ENCODE data around the gene CDCA7L.
A peak's percentile ranks its signal among the peaks of the same experiment; 100 is the strongest.

The CDCA7L gene

DNA sequence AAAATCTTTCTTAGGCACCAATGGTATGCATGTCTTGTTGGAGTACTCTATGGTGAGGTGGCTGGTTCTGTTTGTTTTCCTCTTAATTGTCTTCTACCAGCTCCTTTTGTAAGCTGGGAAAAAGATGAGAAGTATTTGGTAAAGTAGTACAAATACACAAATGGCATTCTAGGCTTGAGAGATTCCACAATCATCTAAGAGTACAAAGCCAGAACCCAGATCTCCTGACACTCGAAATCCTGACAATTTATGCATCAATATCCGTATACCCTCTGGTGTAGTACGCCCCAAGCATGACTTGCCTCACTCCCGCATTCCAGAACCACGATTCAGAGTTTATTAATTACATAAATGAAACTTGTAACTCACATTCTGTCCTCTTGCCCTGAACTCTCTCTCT is 43.5 kb downstream of the CDCA7L start:
- TF ChIP-seq, protein P1, sequence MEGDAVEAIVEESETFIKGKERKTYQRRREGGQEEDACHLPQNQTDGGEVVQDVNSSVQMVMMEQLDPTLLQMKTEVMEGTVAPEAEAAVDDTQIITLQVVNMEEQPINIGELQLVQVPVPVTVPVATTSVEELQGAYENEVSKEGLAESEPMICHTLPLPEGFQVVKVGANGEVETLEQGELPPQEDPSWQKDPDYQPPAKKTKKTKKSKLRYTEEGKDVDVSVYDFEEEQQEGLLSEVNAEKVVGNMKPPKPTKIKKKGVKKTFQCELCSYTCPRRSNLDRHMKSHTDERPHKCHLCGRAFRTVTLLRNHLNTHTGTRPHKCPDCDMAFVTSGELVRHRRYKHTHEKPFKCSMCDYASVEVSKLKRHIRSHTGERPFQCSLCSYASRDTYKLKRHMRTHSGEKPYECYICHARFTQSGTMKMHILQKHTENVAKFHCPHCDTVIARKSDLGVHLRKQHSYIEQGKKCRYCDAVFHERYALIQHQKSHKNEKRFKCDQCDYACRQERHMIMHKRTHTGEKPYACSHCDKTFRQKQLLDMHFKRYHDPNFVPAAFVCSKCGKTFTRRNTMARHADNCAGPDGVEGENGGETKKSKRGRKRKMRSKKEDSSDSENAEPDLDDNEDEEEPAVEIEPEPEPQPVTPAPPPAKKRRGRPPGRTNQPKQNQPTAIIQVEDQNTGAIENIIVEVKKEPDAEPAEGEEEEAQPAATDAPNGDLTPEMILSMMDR (IDR thresholded peaks at IDR 0.05; ENCODE audit: low read depth, low read length): no peak
- DNase-seq (ENCODE audit: low read depth in 2 of 2): peak; percentile 26 to 63

DNA sequence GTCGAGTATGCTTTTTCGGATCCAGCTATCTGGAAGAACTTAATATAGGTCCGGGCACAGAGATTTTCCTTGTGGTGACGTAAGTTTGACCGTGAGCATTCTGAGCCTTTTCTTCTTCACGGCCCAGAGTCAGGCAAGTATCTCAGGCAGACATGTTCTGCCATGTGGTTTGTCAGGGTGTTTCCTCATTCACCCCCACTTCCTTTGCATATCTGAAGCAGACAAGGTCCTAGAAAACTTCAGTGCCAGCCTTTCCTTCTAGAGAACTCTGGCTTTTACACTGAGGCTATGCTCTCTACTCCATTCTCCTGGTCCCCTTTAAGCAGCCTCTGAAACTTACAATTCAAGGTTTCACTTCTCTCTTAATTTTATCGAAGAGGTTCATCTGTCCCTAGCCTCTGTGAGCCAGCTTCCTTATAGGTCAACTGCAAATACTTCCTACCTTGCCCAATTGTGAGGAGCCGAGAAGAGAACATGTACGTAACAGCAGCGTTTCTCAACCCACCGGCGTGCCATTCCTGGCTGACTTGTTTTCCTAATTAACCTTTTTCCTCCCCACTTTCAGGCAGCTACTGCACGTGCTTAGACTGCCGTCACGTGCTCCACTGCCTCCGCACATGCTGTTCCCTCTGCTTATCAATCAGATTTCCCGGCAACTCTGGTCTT is 47.3 kb downstream of the CDCA7L start:
- TF ChIP-seq, protein P1 (IDR thresholded peaks at IDR 0.05; ENCODE audit: low read depth, low read length): no peak
- no peak overlapping the region for H3K4me3 ChIP-seq (replicated peaks in 1 of 2; ENCODE audit: low read depth in 2 of 2, low read length in 2 of 2)
- DNase-seq (ENCODE audit: low read depth in 2 of 2): no peak

More for the DNA sequence above, 43.5 kb downstream of the CDCA7L start:
- no peak overlapping the region for H3K4me3 ChIP-seq (replicated peaks in 1 of 2; ENCODE audit: low read depth in 2 of 2, low read length in 2 of 2)

DNA sequence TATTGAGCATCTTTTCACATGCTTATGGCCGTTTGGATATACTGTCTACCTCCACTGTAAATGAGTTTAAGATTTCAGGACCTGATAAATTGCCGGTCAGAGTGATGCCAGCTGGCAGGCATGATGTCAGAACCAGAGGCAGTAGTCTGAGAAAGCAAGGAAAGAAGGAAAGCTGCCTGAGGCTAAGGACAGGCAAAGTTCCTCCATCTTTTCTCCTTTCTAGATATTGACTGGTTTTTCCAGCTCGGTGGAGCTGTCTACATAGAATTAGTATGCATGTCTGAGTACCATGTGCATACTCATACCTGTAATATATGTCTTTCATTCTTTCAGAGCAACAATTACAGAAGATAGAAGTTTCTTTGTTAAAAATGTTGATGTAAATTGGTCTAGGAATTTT is 52.3 kb downstream of the CDCA7L start:
- no peak overlapping the region for H3K4me3 ChIP-seq (replicated peaks in 1 of 2; ENCODE audit: low read depth in 2 of 2, low read length in 2 of 2)
- TF ChIP-seq, protein P1 (IDR thresholded peaks at IDR 0.05; ENCODE audit: low read depth, low read length): no peak
- no peak for DNase-seq (ENCODE audit: low read depth in 2 of 2)

DNA sequence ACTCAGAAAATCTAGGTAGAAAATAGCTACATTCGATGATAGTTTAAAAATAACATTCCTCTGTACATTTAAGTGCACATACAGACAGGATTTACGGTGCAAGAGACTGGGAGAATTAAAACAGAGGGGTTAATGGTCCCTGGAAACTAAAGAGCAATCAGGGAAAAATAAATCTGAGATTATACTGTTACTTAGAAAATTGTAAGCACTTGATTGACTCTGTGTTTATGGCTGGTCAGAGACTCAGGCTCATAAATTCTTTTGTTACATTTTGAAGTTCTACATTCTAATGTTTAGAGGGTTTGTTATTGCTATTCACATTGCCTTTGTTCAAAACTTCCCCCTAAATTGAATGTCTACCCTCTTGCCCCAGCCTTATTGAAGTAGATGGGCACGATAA is 54.4 kb downstream of the CDCA7L start:
- TF ChIP-seq, protein P1 (IDR thresholded peaks at IDR 0.05; ENCODE audit: low read depth, low read length): no peak
- no peak overlapping the region for H3K4me3 ChIP-seq (replicated peaks in 1 of 2; ENCODE audit: low read depth in 2 of 2, low read length in 2 of 2)
- no peak for DNase-seq (ENCODE audit: low read depth in 2 of 2)

DNA sequence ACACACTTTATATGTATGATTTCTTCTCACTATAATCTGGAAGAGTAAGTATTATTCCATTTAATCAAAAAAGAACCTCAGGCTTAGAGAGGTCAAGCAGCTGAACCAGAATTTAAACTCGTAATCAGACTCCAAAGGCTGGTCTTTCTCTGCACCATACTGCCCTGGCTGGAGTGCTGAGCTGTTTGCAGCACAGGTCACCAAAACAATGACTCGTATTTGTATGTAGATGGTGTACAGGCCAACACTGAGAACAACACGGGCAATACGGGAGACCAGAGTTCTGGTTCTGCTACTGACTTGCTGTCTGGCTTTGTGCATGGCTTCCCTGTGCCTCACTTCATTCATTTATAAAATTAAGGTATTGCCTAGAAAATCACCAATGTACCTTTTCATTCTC is 57.9 kb downstream of the CDCA7L start:
- no peak overlapping the region for H3K4me3 ChIP-seq (replicated peaks in 1 of 2; ENCODE audit: low read depth in 2 of 2, low read length in 2 of 2)
- DNase-seq (ENCODE audit: low read depth in 2 of 2): no peak
- TF ChIP-seq, protein P1 (IDR thresholded peaks at IDR 0.05; ENCODE audit: low read depth, low read length): no peak

DNA sequence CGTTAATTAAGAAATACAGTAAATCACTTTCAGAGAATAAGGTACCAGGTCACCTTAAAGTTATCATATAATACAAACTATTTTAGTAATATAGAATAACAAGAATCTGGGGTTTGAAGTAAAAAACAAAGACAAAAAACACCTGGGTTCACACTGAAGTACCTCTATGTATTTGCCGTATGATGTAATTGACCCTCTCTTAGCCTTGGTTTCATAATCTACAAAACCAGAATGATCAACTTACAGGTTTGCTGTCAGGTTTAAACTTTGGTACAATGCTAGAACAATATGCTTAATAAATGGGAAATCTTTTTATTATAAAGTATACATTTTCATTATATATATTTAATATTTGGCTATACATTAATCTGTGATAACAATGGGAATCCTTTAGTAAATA is 58.3 kb downstream of the CDCA7L start:
- no peak overlapping the region for H3K4me3 ChIP-seq (replicated peaks in 1 of 2; ENCODE audit: low read depth in 2 of 2, low read length in 2 of 2)
- no peak for DNase-seq (ENCODE audit: low read depth in 2 of 2)
- TF ChIP-seq, protein P1 (IDR thresholded peaks at IDR 0.05; ENCODE audit: low read depth, low read length): no peak

DNA sequence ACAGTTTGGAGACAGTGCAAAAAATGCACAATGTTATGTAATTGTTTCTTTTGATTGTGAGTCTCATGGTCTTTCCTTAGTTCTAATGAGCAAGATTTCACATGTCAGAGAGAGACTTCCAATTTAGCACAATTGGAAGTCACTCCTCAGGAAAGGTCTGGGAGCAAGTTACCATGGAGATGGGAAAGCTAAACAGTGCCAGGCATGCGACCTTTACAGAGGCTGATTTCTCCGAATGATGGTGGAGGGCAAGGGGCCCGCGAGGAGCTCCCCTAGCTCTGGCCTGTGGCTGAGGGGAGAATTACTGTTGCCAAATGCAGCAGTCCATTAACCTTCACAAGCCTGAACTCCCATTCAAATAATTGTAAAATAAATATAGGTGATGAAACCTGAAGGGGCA is 59.3 kb downstream of the CDCA7L start:
- no peak for DNase-seq (ENCODE audit: low read depth in 2 of 2)
- H3K4me3 ChIP-seq (replicated peaks in 1 of 2; ENCODE audit: low read depth in 2 of 2, low read length in 2 of 2): no peak overlapping the region
- TF ChIP-seq, protein P1 (IDR thresholded peaks at IDR 0.05; ENCODE audit: low read depth, low read length): no peak

All from cardiac fibroblast (primary cell).